Fibroblast of peridontal ligament (primary cell): ENCODE data around the gene TBC1D10A.

Experiments
- DNase-seq: peaks from one replicate; pipeline ENCODE4 v3.0.0-alpha.2; 2010; ENCODE audit errors: extremely low read depth

TBC1D10A gene

GRCh38 chr22:30326706-30327362 lies at the start of gene TBC1D10A:
TBC1D10A (minus strand) TSS chr22:30326941; CDS start chr22:30326881, 60 bp downstream.
- DNase-seq, result peak; percentile 70

- DNase-seq, result no peak
Measured at GRCh38 chr22:30375312-30375849, 48.6 kb upstream of the TBC1D10A start.

DNA sequence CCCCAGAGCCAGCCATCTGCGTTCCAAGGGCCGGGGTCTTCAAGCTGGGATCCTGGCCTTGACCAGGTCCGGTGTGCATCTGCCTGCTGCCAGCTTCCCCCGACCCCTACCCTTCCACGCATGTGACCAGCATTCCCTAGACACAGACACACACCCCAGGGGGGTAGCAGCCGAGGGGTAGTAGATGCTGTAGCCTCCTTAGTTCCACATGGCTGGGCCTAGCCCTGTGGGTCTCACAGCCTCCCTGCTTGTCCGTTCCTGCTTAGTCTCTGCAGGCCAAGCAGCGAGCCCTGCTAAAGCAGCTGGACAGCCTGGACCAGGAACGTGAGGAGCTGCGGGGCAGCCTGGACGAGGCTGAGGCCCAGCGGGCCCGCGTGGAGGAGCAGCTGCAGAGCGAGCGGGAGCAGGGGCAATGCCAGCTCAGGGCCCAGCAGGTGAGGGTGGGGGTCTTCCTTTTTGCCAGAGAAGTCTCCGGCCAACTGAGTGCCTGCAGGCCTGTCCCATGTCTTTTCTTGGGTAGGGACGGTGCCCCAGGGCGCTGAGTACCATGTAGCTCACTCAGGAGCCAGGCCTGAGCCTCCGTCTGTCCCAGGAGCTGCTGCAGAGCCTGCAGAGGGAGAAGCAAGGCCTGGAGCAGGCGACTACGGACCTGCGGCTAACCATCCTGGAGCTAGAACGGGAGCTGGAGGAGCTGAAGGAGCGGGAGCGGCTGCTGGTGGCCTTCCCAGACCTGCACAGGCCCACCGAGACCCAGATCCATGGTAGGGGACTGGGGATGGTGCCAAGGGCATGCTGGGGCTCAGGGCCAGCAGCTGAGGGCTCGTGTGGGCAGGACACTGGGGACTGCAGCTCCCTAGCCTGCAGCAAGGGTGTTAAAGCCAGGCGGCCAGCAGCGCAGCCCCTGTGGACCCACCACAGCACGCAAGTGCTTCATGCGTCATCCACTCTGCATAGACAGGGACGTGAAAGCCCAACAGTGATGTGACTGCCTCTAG lies 46.9 kb upstream of the TBC1D10A start:
- no peak for DNase-seq

DNA sequence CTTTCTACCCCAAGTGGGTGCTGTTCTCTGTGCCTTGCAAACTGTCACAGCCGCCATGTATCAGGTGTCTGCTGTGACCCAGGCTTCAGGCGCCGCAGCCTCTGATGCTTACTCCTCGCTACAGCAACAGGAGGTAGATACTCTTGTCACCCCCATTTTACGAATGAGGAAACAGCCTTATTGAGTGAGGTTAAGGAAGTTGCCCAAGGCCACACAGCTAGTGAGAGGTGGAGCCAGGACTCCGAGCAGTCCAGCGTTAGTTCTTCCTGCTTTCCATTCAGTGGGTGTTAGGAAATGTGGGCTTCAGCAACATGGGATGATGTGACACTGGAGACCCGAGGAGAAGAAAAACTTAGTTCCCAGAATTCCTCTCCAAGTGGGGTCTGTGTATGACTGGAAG lies 46.2 kb upstream of the TBC1D10A start:
- no peak for DNase-seq

- DNase-seq, result no peak
Measured at GRCh38 chr22:30371981-30372380, 45.2 kb upstream of the TBC1D10A start.

- no peak for DNase-seq
Measured at GRCh38 chr22:30371321-30371720, 44.6 kb upstream of the TBC1D10A start.

GRCh38 chr22:30370641-30371230 lies 44.0 kb upstream of the TBC1D10A start:
- no peak for DNase-seq

GRCh38 chr22:30368420-30368819 lies 41.7 kb upstream of the TBC1D10A start:
- no peak for DNase-seq

- no peak for DNase-seq
Measured at GRCh38 chr22:30365891-30366290, 39.1 kb upstream of the TBC1D10A start.

GRCh38 chr22:30362651-30363281 lies 36.0 kb upstream of the TBC1D10A start:
- DNase-seq, result no peak

DNA sequence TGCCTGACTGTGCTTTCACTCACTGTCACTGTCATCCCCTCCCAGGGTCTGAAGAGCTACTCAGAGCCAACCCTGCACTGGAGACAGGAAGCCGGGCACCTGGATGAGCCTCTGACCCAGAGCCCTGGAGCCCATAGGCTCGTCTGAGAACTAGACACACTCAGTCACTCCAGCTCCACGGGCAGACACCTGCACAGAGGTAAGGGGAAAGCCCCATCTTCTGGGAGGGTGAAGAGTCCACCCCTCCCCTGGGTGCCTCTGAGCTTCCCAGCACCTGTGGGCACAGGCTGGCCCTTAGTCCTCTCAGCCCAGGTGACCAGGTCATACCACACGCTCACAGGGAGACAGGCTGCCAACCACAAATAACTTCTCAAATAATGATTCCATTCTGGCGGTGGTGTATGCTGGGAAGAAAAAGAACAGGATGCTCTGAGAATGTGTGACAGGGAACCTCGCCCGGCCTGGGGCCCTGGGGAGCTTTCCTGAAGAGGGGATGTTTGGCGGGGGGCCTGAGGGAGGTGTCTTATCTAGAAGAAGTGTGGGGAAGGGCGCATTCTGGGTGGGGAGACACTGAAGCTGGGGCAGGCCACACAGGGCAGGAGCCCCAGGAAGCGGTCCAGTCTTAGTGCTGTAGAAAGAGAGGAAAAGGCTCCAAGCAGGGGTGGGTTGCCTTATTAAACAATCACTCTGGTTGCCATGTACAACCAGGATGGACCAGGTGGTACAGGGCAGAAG lies 35.3 kb upstream of the TBC1D10A start:
- no peak for DNase-seq

DNA sequence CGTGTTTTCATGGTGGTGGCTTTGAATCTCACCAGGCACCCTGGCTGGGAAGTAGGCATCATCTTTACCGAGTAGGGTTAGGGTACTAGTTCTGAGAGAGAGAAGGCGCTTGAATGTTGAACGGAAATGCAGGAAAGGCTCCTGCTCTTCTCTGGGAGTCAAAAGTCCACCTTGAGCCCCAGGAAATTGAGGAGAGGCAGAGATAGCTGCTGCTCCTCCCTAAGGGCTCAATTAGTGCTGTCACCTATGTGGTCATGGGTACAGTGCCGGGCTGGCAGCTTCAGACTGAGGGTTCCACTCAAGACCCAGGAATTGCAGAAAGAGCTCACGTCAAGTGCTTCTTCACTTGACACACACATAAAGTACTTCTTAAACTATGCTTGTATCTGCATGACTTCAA lies 31.8 kb upstream of the TBC1D10A start:
- no peak for DNase-seq

DNA sequence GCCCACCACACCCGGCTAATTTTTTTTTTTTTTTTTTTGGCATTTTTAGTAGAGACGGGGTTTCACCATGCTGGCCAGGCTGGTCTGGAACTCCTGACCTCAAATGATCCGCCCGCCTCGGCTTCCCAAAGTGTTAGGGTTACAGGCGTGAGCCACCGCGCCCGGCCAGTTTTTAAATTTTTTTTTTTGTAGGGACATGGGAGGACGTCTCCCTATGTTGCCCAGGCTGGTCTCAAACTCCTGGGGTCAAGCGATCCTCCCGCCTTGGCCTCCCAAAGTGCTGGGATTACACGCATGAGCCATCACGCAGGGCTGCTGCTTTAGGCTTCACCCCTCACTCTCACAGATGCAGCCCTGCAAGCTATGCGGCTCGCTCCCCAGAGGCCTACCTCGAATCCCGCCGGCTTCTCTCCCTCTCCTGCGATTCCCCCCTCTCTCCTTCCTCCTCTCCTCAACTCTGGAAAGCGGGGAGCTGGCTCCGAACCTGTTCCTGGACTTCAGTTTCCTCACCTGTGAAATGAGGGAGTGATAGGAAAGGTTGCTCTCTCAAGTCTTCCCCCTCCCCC lies 31.0 kb upstream of the TBC1D10A start:
- DNase-seq, result no peak

DNA sequence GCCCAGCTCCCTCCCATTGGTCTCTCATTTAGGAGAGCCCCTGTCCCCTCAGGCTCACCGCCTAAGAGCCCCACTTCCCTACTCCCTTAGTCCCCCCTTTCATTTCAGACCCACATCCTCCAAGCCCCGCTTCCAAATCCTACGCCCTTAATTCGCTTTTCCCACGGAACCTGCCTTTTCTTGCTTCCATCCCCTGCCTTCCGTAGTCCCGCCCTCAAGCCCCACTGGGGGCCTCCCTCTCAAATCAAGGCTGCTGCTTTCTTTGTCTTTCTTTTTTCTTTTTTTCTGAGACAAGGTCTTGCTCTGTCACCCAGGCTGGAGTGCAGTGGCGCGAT lies 30.5 kb upstream of the TBC1D10A start:
- DNase-seq, result no peak

DNA sequence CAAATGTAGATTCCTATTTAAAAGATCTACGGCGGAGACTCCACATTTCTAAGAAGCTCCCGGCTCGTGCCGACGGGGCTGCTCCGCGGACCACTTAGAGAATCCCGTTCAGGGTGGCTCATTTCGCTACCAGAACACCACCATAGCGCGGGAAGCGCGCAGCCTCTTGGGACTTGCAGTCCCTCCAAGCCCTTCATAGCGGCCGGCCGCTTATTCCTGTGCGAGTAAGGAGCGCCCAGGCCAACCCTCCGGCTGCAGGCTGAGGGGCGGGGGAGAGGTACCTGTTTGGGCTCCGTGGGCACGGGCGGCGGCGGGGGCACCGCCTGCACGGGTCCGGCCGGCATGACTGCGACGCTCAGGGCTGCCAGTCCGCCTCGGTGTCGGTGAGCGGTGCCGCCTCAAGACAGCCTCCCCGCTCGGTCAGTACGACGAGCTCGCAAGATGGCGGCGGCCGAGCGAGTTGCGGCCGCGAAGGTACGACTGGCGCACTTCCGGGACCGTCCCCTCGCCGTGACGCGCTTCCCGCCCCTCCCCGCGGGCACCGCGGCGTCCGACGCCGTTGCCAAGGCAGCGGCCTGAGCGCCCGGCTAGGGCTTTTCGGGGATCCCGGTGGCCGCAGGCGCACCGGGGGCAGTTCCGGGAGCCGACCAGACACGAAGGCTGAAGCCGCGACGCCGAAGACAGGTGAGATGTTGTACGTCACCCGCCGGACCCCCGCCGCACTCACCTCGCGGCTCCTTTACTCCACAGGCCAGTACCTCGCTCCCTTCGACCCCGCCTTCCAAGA lies 29.9 kb upstream of the TBC1D10A start, which contains the start of the genes CCDC157 and SF3A1:
Gene CCDC157, plus strand, starts transcription at position 559 of the 787 bp plus-strand sequence. CDS start 8,994 bp downstream, outside the sequence.
Gene SF3A1, minus strand, starts transcription at position 446 of the 787 bp plus-strand sequence. Its CDS starts 102 bp downstream, at position 344.
- peak; percentile 80 for DNase-seq

DNA sequence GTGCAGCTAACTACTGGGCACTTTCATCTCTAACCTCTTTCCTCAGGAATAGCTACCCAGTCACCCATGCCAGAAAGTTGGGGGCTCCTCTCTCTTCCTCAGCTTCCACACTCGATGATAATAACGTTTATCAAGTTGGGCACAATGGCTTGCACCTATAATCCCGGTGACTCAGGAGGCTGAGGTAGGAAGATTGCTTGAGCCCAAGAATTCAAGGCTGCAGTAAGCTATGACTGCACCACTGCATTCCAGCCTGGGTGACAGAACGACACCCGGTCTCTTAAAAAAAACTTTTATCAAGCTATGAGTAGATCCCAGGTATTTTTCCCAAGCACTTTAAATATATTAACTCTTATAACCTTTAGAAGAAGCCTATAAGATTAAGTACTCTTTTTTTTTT lies 27.9 kb upstream of the TBC1D10A start:
- no peak for DNase-seq

DNA sequence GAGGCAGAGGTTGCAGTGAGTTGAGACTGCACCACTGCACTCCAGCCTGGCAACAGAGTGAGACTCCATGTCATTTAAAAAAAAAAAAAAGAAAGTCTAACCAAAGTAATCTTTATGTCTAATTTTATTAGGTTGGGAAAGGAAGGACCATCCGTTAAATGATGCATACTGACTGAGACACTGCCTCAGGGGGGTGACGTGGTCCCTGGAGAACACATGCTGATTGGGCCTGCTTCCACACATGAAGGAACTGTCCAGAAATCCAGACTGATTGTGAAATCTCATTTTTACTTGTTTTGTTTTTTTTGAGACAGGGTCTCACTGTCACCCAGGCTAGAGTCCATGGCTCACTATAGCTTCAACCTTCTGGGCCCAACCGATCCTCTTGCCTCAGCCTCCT lies 24.5 kb upstream of the TBC1D10A start:
- no peak for DNase-seq

- DNase-seq, result peak; percentile 92
Measured at GRCh38 chr22:30348809-30349208, 22.1 kb upstream of the TBC1D10A start.

DNA sequence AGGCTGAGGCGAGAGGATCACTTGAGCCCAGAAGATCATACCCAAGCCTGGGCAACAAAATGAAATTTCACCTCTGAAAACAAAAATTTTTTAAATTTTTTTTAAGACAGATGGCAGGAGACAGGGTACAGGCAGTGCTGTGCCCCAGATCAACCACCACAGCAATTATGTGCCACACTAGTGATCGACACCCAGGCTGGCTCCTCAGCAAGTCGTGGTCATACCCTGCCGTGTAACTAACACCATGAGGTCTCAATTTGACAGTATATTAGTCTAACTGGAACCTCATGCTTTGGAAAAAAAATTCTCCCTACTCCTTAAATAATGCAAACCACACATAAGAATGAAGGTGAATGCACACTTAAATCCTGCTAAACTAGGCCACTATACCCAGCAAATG lies 21.7 kb upstream of the TBC1D10A start:
- DNase-seq, result no peak
